Gastroesophageal sphincter (tissue), 4 donors: ENCODE results near the gene PRDM15. TPM values are rescaled to one million over a fixed set of nuclear protein-coding genes. Genes with fewer than 3 reads are reported as not detected.

ENCODE experiments used
- ATAC-seq: fragments of 150-250 bp; one replicate; pipeline ENCODE4 v1.9.1; 2016; ENCODE audit warnings: mild to moderate bottlenecking, moderate library complexity
- H3K27ac ChIP-seq, 4 donors: fragments of 200-600 bp; sonication (generic) in 3 of 4; 1 replicate in 3 of 4; 2 replicates in 1 of 4; pipeline ENCODE4 v1.5.1; 2016 to 2019
- H3K27me3 ChIP-seq: fragments of 200-600 bp; sonication (generic); one replicate; pipeline ENCODE4 v1.5.1; 2019
- H3K36me3 ChIP-seq, 2 donors: fragments of 200-600 bp; sonication (generic); one replicate each; pipeline ENCODE4 v1.5.1; 2019; ENCODE audit warnings: control low read depth in 1 of 2
- H3K4me1 ChIP-seq, 3 donors: fragments of 200-600 bp; sonication (generic); 1 replicate in 2 of 3; 2 replicates in 1 of 3; pipeline ENCODE4 v1.5.1; 2016 to 2019; ENCODE audit warnings: control low read depth in 2 of 3
- H3K4me3 ChIP-seq, 2 donors: fragments of 200-600 bp; sonication (generic); one replicate each; pipeline ENCODE4 v1.5.1; 2019; ENCODE audit warnings: mild to moderate bottlenecking in 1 of 2, moderate library complexity in 1 of 2
- H3K9me3 ChIP-seq, 3 donors: fragments of 200-600 bp; sonication (generic); one replicate each; pipeline ENCODE4 v1.5.1; 2017 to 2019; ENCODE audit warnings: control low read depth in 2 of 3
- EP300 ChIP-seq: sonication (generic); formaldehyde crosslinking; IDR thresholded peaks from one replicate; pipeline ENCODE4 v1.6.1; 2017; ENCODE audit warnings: antibody characterized with exemption, mild to moderate bottlenecking
- POLR2A ChIP-seq, 2 donors: fragments of 450-650 bp; IDR thresholded peaks; one replicate each; pipeline ENCODE4 v1.6.1; 2017; ENCODE audit warnings: antibody characterized with exemption in 2 of 2, mild to moderate bottlenecking in 2 of 2, moderate library complexity in 1 of 2
- POLR2AphosphoS5 ChIP-seq: sonication (generic); formaldehyde crosslinking; IDR thresholded peaks from one replicate; pipeline ENCODE4 v1.6.1; 2017; ENCODE audit warnings: antibody characterized with exemption
- WGBS, 2 donors: methylation state at CpG; one replicate each; pipeline ENCODE4 v1.1.5; 2018; ENCODE audit warnings: low coverage in 1 of 2; 5-methylcytosine and 5-hydroxymethylcytosine counted together
- total RNA-seq, 4 donors: library from RNA; depleted of rRNA; stranded (reverse); fragments of >200 nt; gene quantifications; one replicate each; pipeline ENCODE4 v1.1.0, GENCODE V29; 2016
- TF ChIP-seq, protein P1 (sequence below), 4 experiments: fragments of 200-600 bp in 2 of 4; fragments of 450-650 bp in 2 of 4; sonication (generic) in 1 of 4; IDR thresholded peaks; one replicate each; pipeline ENCODE4 v1.5.1; 2017 to 2019; ENCODE audit warnings: antibody characterized with exemption in 4 of 4, mild to moderate bottlenecking in 2 of 4, moderate library complexity in 2 of 4

PRDM15 gene
- total RNA-seq, 4 donors from 2014 or later, result 2.9 to 8.2 (median 7.2) TPM

DNA sequence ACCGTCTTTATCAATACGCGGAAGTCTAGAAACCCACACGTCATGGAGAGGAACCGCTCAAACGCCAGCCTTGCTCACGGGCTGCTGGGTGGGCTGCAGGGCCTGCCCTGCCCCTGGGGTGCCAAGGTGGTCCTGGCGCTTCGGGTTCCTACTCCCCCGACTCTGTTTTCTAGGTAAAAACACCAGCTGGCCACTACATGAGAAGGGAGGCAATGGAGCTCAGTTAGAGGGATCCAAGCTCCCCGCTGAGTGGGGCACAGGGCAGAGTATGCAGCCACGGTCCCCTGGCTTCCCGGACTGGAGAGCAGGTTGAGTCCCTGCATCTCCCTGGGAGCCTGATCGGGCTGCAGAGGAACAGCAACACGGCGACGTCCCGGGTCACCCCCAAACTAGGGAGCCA, 71.0 kb downstream of the PRDM15 start:
- TF ChIP-seq POLR2A (IDR thresholded peaks at IDR 0.05) (no peak), POLR2AphosphoS5 (no peak), EP300 (no peak)
- TF ChIP-seq, protein P1, sequence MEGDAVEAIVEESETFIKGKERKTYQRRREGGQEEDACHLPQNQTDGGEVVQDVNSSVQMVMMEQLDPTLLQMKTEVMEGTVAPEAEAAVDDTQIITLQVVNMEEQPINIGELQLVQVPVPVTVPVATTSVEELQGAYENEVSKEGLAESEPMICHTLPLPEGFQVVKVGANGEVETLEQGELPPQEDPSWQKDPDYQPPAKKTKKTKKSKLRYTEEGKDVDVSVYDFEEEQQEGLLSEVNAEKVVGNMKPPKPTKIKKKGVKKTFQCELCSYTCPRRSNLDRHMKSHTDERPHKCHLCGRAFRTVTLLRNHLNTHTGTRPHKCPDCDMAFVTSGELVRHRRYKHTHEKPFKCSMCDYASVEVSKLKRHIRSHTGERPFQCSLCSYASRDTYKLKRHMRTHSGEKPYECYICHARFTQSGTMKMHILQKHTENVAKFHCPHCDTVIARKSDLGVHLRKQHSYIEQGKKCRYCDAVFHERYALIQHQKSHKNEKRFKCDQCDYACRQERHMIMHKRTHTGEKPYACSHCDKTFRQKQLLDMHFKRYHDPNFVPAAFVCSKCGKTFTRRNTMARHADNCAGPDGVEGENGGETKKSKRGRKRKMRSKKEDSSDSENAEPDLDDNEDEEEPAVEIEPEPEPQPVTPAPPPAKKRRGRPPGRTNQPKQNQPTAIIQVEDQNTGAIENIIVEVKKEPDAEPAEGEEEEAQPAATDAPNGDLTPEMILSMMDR (IDR thresholded peaks at IDR 0.05), result no peak
- ATAC-seq, result no peak
- H3K4me1 ChIP-seq, result peaks cover 0 to 8% (median 0%) of the 10 kb centered on the region in 3 donors
- no peaks in the 10 kb centered on the region for H3K9me3 ChIP-seq
- H3K27me3 ChIP-seq, result no peaks in the 10 kb centered on the region
- no peak overlapping the region for H3K4me3 ChIP-seq
- 95% methylated on average over 10 of the region's 18 CpGs; no CpG with 5 or more reads in 1 of the 2 donors for WGBS, 2 donors
- H3K36me3 ChIP-seq, result peaks cover 0 to 61% of the 10 kb centered on the region in 2 donors
- no peak overlapping the region for H3K27ac ChIP-seq

DNA sequence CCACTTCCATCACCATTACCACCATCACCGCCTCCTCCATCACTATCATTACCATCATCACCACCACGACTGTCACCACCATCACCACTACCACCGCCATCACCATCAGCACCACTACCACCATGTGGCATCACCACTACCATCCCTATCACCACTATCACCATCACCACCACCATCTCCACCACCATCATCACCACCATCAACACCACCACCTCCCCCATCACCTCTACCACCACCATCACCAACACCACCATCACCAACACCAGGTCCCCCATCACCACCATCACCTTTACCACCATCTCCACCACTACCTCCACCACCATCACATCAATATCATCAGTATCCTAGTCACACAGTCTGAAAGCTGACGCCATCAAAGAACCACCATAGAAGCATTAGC, 72.4 kb downstream of the PRDM15 start:
- Histone ChIP-seq H3K4me3 (no peak overlapping the region), H3K27me3 (no peaks in the 10 kb centered on the region), H3K27ac (no peak overlapping the region), H3K36me3 (peaks cover 0 to 49% of the 10 kb centered on the region in 2 donors), H3K9me3 (no peaks in the 10 kb centered on the region), H3K4me1 (peaks cover 0 to 18% (median 0%) of the 10 kb centered on the region in 3 donors)
- ATAC-seq, result no peak
- 96 to 99% methylated on average over 4 of the region's 4 CpGs for WGBS, 2 donors
- TF ChIP-seq POLR2AphosphoS5 (no peak), EP300 (no peak), POLR2A (IDR thresholded peaks at IDR 0.05) (no peak)
- TF ChIP-seq, protein P1 (IDR thresholded peaks at IDR 0.05), result no peak

DNA sequence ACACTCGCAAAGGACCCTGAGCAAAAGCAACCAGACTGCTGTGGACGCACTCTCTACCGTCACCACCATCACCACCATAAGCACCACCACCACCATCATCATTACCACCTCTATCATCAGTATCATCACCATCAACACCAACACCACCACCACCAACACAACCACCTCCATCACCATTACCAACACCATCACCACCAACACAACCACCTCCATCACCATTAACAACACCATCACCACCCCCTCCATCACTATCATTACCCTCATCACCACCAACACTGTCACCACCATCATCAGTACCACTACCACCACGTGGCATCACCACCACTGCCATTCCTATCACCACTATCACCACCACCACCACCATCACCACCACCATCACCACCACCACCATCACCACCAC, 73.5 kb downstream of the PRDM15 start:
- WGBS, 2 donors, result 93 to 96% methylated on average over 2 to 4 of the region's 4 CpGs
- H3K27ac ChIP-seq, result no peak overlapping the region
- H3K4me1 ChIP-seq, result peaks cover 0 to 18% (median 0%) of the 10 kb centered on the region in 3 donors
- TF ChIP-seq POLR2A (IDR thresholded peaks at IDR 0.05) (no peak), POLR2AphosphoS5 (no peak), EP300 (no peak)
- TF ChIP-seq, protein P1 (IDR thresholded peaks at IDR 0.05), result no peak
- ATAC-seq, result no peak
- peaks cover 0 to 50% of the 10 kb centered on the region in 2 donors for H3K36me3 ChIP-seq
- H3K4me3 ChIP-seq, result no peak overlapping the region
- no peaks in the 10 kb centered on the region for H3K9me3 ChIP-seq
- H3K27me3 ChIP-seq, result no peaks in the 10 kb centered on the region

DNA sequence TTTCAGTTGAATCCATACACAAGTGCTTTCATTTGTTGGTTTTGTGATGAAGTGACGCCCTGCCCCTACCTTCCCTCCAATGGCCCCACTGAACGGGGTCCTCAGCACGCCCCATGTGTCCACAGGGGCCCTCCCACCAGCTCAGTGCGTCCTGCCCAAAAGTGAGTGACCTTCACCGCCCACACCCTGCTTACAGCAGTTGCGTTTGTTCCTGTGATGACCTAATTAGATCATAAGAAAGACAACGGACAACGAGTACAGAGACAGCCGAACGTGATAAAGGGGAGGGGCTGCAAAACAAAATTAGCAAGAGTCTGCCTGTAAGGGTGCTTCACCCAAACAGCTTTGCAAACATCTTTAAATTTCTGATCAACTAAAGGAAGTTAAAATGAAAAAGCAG, 74.1 kb downstream of the PRDM15 start:
- H3K36me3 ChIP-seq, result peaks cover 0 to 50% of the 10 kb centered on the region in 2 donors
- TF ChIP-seq, protein P1 (IDR thresholded peaks at IDR 0.05), result no peak
- TF ChIP-seq POLR2A (IDR thresholded peaks at IDR 0.05), result no peak
- TF ChIP-seq EP300, result no peak
- TF ChIP-seq POLR2AphosphoS5, result no peak
- H3K27ac ChIP-seq, result no peak overlapping the region
- no peak for ATAC-seq
- H3K27me3 ChIP-seq, result no peaks in the 10 kb centered on the region
- WGBS, 2 donors, result 80 to 83% methylated on average over 2 to 8 of the region's 10 CpGs
- H3K9me3 ChIP-seq, result no peaks in the 10 kb centered on the region
- no peak overlapping the region for H3K4me3 ChIP-seq
- peaks cover 0 to 18% (median 0%) of the 10 kb centered on the region in 3 donors for H3K4me1 ChIP-seq

DNA sequence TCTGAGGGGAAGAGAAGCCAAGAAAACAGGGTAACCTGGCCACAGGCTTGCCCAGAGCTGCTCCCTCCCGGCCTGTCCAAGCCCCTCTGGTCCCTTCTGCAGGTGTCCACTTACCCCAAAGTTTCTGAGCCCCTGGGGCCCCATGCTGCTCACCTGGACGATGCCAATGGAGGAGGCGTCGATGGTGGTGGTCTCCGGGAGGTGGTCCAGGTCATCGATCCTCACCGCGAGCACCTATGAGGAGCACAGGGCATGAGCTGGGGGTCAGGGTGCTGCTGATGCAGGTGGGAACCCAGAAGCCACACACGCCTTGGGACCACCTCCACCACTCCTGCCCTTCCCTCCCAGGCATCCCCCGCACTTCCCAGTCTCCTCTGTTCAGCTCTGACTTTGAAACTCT, 74.8 kb downstream of the PRDM15 start:
- no peak for ATAC-seq
- Histone ChIP-seq H3K36me3 (peaks cover 0 to 50% of the 10 kb centered on the region in 2 donors), H3K4me1 (peaks cover 0 to 18% (median 0%) of the 10 kb centered on the region in 3 donors), H3K27ac (no peak overlapping the region), H3K9me3 (no peaks in the 10 kb centered on the region), H3K4me3 (no peak overlapping the region), H3K27me3 (no peaks in the 10 kb centered on the region)
- WGBS, 2 donors, result 100% methylated on average over 1 of the region's 10 CpGs; no CpG with 5 or more reads in 1 of the 2 donors
- TF ChIP-seq EP300, result no peak
- TF ChIP-seq POLR2A (IDR thresholded peaks at IDR 0.05), result no peak
- no peak for TF ChIP-seq POLR2AphosphoS5
- TF ChIP-seq, protein P1 (IDR thresholded peaks at IDR 0.05), result no peak
